Measurements from ENCODE around the gene DOCK11.
"Not testable (repeated sequence)": the region's sequence is repeated elsewhere in the genome, so short reads cannot be mapped to it uniquely, and the experiment has no call there.

DOCK11 gene

GRCh38 chrX:118682258-118683014, 186.8 kb downstream of the DOCK11 start:
- DNase-seq (ENCODE audit: extremely low read depth in 1 of 2, low read depth in 1 of 2) = no peak

GRCh38 chrX:118685393-118685792, 189.8 kb downstream of the DOCK11 start:
- DNase-seq (ENCODE audit: extremely low read depth in 1 of 2, low read depth in 1 of 2) = no peak

DNA sequence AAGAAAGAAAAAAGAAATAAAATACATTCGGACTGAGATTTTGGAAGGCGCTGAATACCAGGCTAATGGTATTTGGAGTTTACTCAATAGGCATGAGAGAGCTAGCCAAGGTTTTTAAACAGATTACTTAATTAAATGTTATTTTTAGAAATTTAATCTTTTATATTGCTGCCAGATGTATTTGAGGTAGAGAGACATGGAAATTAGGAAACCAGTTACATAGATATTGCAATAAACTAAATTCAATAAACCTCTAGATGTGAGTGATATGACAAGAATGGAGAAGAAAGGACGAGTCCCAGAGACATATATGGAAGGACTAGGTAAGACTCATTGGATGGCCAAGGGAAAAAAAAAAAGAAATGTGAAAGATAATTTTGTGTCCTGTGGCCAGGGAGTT, 193.3 kb downstream of the DOCK11 start:
- no peak for DNase-seq (ENCODE audit: extremely low read depth in 1 of 2, low read depth in 1 of 2)

DNA sequence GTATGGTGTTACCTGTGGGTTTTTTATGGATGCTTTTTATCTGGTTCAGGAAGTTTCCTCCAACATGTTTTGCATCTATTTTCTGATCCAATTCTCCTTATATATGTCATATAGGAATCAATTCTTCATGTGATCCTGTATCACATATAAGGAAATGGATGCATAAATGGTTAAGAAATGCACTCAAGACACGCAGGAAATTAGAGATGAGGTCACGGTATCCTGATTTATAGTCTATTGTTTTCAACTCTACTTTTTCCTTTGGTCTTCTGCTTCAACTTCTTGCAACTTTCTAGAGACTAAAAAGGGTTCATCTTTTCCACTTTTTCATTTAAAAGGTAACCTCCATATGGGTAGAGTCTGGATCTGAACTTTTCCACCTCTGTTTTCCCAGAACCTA, 198.2 kb downstream of the DOCK11 start:
- DNase-seq (ENCODE audit: extremely low read depth in 1 of 2, low read depth in 1 of 2) = no peak

DNA sequence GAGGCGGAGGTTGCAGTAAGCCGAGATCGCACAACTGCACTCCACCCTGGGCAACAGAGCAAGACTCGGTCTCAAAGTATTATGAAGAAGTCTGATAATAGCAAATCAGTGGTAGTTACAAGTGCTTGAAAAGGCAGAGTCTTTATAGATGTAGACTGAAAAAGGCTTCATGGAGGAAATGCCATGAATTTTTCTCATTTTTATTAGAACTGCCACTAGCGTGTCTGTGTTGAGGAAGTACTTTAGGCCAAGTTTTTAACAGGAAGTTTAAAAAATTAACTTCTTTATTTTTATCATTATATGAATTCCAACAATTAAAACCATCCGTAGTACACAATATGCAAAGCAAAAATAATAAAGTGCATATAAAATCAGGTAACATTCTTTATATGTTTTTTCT, 199.0 kb downstream of the DOCK11 start:
- no peak for DNase-seq (ENCODE audit: extremely low read depth in 1 of 2, low read depth in 1 of 2)

DNA sequence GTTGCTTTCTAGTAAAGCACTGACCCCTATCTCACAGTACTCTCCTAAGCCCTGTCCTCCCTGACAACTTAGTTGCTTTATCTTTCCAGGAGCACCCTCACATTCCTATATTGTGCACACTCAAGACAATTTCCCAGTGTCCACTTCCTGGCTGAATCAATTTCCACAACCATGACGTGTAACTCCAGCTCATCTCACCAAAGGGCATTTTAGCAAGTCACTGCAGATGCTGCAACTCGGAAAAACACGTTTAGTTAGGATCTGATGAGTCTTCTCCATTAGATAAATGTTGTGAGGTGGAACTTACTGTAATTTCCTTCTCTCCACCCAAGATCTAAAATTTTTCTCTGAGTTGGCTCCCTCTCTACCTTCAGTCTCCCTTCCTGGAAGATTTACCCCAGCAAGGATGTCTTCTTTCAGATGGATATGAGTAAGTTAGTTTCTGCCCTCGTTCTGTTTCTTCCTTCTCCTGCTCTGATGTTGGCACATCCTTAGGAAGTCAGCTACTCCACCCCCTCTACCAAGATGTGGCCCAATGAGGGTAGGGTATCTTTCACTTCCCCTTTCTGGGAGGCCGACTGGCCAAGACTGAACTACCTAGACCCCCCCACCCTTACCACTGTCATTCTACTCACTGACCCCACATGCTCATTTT, 203.0 kb downstream of the DOCK11 start:
- DNase-seq (ENCODE audit: extremely low read depth in 1 of 2, low read depth in 1 of 2) = no peak

DNA sequence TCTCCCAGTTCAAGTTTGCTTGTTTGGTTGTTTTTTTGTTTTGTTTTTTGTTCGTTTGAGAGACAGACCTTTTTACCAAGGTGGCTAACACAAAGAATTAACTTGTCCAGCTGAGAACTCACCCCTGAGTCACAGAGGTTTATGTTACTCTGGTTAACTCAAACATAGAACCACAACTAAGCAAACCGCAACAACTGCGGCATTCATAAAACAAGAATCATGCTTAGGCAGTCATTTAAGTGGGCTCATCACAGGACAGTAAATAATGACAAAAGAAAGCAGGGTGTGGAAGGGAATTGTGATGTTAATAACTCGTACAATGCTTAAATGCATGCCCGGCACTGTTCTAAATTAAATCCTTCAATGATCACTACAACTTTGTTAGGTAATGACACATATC, 207.1 kb downstream of the DOCK11 start:
- DNase-seq (ENCODE audit: extremely low read depth in 1 of 2, low read depth in 1 of 2) = no peak

- no peak for DNase-seq (ENCODE audit: extremely low read depth in 1 of 2, low read depth in 1 of 2)
Measured at GRCh38 chrX:118706681-118707080, 211.1 kb downstream of the DOCK11 start.

DNA sequence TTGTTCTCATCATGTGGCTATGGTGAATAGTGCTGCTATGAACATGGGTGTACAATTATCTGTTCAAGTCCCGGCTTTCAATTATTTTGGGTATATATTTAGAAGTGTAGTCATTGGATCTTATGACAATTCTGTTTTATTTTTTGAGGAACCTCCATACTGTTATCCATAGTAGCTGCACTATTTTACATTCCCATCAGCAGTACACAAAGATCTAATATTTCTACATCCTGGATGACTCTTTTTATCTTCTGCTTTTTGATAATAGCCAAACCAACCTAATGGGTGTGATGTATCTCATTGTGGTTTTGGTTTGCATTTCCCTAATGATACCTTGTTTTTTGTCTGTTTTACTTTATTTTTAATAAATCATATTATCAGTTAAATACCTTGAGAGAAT, 218.9 kb downstream of the DOCK11 start:
- DNase-seq (ENCODE audit: extremely low read depth in 1 of 2, low read depth in 1 of 2) = no peak

DNA sequence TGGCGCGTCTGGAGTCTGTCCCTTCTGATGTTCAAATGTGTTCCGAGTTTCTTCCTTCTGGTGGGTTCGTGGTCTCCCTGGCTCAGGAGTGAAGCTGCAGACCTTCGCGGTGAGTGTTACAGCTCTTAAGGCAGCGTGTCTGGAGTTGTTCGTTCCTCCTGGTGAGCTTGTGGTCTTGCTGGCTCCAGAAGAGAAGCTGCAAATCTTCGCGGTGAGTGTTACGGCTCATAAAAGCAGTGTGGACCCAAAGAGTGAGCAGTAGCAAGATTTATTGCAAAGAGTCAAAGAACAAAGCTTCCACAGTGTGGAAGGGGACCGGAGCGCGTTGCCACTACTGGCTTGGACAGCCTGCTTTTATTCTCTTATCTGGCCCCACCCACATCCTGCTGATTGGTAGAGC, 220.3 kb downstream of the DOCK11 start:
- not testable (repeated sequence) for DNase-seq (ENCODE audit: extremely low read depth in 1 of 2, low read depth in 1 of 2)

DNA sequence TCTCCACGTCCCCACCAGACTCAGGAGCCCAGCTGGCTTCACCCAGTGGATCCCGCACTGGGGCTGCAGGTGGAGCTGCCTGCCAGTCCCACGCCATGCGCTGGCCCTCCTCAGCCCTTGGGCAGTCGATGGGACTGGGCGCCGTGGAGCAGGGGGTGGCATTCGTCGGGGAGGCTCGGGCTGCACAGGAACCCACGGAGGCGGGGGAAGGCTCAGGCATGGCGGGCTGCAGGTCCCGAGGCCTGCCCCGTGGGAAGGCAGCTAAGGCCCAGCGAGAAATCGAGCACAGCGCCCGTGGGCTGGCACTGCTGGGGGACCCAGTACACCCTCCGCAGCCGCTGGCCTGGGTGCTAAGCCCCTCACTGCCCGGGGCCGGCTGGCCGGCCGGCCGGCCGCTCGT, 221.2 kb downstream of the DOCK11 start:
- DNase-seq (ENCODE audit: extremely low read depth in 1 of 2, low read depth in 1 of 2) = not testable (repeated sequence)

DNA sequence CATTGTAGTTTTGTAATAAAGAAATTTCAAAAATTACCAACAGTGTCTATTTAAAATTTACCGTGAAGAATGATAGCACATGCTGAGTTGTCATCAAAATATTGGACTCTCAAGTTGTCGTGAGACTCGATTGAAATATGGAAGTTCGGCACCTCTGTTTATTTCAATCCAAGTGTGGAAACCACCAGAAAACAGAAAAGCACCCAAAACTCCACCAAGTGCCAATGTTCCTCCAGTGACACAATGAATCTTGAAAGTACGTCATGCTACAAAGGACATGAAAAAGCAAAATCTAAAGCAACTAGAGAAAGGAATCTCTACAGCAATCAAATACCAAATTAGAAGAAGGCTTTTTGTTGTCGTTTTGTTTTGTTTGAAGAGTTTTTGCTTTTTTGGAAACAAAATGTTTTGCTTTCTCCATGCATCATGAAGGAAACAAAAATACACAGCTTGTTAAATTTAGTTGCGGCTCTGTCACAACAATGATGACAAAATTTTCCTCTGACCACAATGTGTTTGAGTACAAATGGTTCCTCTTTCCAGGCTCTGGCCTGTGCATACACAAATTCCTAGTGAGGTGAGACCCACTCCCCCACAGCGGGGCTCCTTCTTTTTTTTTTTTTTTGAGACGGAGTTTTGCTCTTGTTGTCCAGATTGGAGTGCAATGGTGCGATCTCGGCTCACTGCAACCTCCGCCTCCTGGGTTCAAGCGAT, 222.2 kb downstream of the DOCK11 start:
- DNase-seq (ENCODE audit: extremely low read depth in 1 of 2, low read depth in 1 of 2) = no peak

- no peak for DNase-seq (ENCODE audit: extremely low read depth in 1 of 2, low read depth in 1 of 2)
Measured at GRCh38 chrX:118718737-118719136, 223.1 kb downstream of the DOCK11 start.

DNA sequence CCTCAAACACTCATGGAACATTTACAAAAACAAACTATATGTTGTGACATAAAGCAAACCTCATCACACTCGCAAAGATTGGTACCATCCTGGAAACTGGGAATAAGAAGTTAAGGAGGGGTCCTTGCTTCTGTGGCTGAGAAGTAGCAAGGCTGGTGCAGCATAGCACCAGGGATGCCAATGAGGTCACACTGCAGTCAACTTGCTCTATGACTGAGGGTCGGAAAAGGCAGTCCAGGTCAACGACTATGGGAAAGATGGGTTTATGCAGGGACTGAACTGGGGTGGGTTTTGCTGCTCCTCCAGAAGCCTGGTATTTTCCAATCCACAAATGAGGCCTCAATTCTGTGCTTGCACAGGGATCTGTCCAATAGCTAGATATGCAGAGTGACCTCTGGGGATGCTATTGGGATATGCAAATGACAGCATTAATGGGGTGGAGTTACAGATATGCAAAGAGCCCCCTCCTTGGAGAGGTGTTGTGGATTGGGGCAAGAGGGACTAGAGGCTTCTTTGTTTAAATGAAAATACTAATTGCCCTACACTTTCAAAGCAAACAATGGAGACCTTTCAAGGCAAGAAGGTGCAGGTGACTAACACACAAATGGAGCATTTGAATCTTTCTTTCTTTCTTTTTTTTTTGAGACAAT, 224.6 kb downstream of the DOCK11 start:
- DNase-seq (ENCODE audit: extremely low read depth in 1 of 2, low read depth in 1 of 2) = no peak

GRCh38 chrX:118723376-118723775, 227.8 kb downstream of the DOCK11 start:
- no peak for DNase-seq (ENCODE audit: extremely low read depth in 1 of 2, low read depth in 1 of 2)

GRCh38 chrX:118724365-118724764, 228.8 kb downstream of the DOCK11 start:
- no peak for DNase-seq (ENCODE audit: extremely low read depth in 1 of 2, low read depth in 1 of 2)

GRCh38 chrX:118724775-118725174, 229.2 kb downstream of the DOCK11 start:
- DNase-seq (ENCODE audit: extremely low read depth in 1 of 2, low read depth in 1 of 2) = no peak

DNA sequence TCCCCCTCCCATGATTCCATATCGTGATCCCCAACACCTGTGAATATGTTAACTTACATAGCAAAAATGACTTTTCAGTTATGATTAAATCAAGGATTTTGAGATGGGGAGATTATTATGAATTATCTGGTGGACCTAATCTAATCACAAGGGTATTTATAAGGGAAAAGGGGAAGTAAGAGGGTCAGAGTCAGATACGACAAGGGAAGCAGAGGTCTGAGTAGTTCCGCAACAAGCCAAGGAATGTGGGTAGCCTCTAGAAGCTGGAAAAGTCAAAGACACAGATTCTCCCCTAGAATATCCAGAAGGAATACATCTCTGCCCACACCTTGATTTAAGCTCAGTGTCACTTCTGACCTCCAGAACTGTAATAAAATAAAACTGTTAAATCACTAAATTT, 230.8 kb downstream of the DOCK11 start:
- no peak for DNase-seq (ENCODE audit: extremely low read depth in 1 of 2, low read depth in 1 of 2)

- DNase-seq (ENCODE audit: extremely low read depth in 1 of 2, low read depth in 1 of 2) = no peak
Measured at GRCh38 chrX:118726887-118727685, 231.5 kb downstream of the DOCK11 start, which contains the start of gene IL13RA1. TSS of gene IL13RA1 (plus strand) at chrX:118727606. CDS start at chrX:118727639, 33 bp downstream.

DNA sequence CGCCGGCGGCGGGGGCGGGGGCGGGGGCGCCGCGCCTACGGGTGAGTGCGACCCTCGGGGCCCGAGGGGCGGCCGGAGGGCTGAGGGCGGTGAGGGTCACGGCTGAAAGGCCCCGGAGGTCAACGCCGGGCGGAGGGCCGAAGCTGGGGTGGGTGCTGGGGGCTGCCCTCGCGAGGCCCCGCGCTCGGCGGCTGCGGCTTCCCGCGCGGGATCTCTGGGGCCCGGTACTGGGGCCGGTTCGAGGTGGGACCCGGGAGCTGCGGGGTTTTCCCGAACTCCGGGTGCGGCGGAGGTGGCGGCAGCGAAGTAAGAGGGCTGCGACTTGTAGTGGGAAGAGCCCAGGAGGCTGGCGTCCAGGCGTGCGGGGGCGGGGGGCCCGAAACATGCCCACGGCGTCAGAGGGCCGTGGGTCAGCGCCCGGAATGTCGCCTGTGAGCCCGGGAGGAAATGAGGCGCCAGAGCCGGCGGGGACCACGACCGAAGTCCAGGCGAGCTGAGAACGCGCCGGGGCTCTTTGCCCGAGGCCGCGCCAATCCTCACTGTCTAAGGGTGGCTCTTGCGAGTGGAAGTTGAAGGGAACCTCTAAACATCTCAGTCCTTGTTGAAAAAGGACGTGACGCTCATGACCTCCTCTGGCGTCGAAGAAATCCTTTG, 232.2 kb downstream of the DOCK11 start:
- no peak for DNase-seq (ENCODE audit: extremely low read depth in 1 of 2, low read depth in 1 of 2)

All from stimulated activated CD8-positive, alpha-beta memory T cell treated with anti-CD3 and anti-CD28 coated beads, Interleukin-7, amount 100 ng/mL, for 48 hours (primary cell).